Activated CD4-positive, alpha-beta T cell treated with anti-CD3 and anti-CD28 coated beads, Interleukin-2, amount 10 ng/mL, durations not matched to agents 24 days and 14 days (primary cell): ENCODE results near the gene RBMS3. TPM values are rescaled to one million over a fixed set of nuclear protein-coding genes. Genes with fewer than 3 reads are reported as not detected.

Experiments used
- DNase-seq: peaks from one replicate; pipeline ENCODE4 v3.0.0; 2022
- H3K27ac Mint-ChIP-seq: one replicate; pipeline ENCODE4 v1.8.0; 2022; ENCODE audit warnings: mild to moderate bottlenecking, mixed read lengths
- H3K27me3 Mint-ChIP-seq: one replicate; pipeline ENCODE4 v1.8.0; 2022; ENCODE audit warnings: mixed read lengths
- H3K36me3 Mint-ChIP-seq: one replicate; pipeline ENCODE4 v1.8.0; 2022; ENCODE audit warnings: low read depth, mild to moderate bottlenecking, mixed read lengths
- H3K4me1 Mint-ChIP-seq: one replicate; pipeline ENCODE4 v1.8.0; 2021; ENCODE audit warnings: mixed read lengths
- H3K4me3 Mint-ChIP-seq: one replicate; pipeline ENCODE4 v1.8.0; 2022; ENCODE audit warnings: mild to moderate bottlenecking, moderate library complexity, mixed read lengths
- H3K9me3 Mint-ChIP-seq: one replicate; pipeline ENCODE4 v1.8.0; 2021; ENCODE audit warnings: mixed read lengths
- intact Hi-C: fragments of 100-400 bp; cut with micrococcal nuclease; formaldehyde crosslinking; loops from one replicate; pipeline ENCODE4 v1.15.1; 2023
- total RNA-seq: library from RNA; stranded (reverse); gene quantifications from 2 replicates; pipeline ENCODE4 v1.2.3, GENCODE V29; 2022

RBMS3 gene
- total RNA-seq, 1 donor from 2014 or later, result 4.3 TPM

- Mint-ChIP-seq H3K27me3 (peaks cover 2% of the 10 kb centered on the region), H3K9me3 (no peaks in the 10 kb centered on the region), H3K27ac (no peak overlapping the region), H3K4me3 (no peak overlapping the region), H3K4me1 (no peaks in the 10 kb centered on the region), H3K36me3 (no peaks in the 10 kb centered on the region)
- no peak for DNase-seq
- intact Hi-C loops, result loop anchor here (5.0 kb wide), 1 partner anchor 842 kb away; no protein-coding TSS in a partner anchor
These were observed 478.7 kb downstream of the RBMS3 start for GRCh38 chr3:29759411-29760225.

- Mint-ChIP-seq H3K36me3 (no peaks in the 10 kb centered on the region), H3K4me1 (no peaks in the 10 kb centered on the region), H3K4me3 (no peak overlapping the region), H3K27me3 (peaks cover 2% of the 10 kb centered on the region), H3K9me3 (no peaks in the 10 kb centered on the region), H3K27ac (no peak overlapping the region)
- no peak for DNase-seq
- intact Hi-C loops, result loop anchor here (5.0 kb wide), 1 partner anchor 843 kb away; no protein-coding TSS in a partner anchor
These were observed 479.4 kb downstream of the RBMS3 start for GRCh38 chr3:29760226-29760685.

- Mint-ChIP-seq H3K4me3 (no peak overlapping the region), H3K27ac (no peak overlapping the region), H3K4me1 (no peaks in the 10 kb centered on the region), H3K9me3 (no peaks in the 10 kb centered on the region), H3K27me3 (peaks cover 4% of the 10 kb centered on the region), H3K36me3 (no peaks in the 10 kb centered on the region)
- intact Hi-C loops, result loop anchor here (5.0 kb wide), 1 partner anchor 844 kb away; no protein-coding TSS in a partner anchor
- DNase-seq, result no peak
These were observed 480.6 kb downstream of the RBMS3 start for GRCh38 chr3:29761517-29761916.

GRCh38 chr3:29763115-29763514 is 482.2 kb downstream of the RBMS3 start:
- no peak for DNase-seq
- Mint-ChIP-seq H3K4me3 (no peak overlapping the region), H3K9me3 (no peaks in the 10 kb centered on the region), H3K4me1 (no peaks in the 10 kb centered on the region), H3K36me3 (no peaks in the 10 kb centered on the region), H3K27ac (no peak overlapping the region), H3K27me3 (peaks cover 6% of the 10 kb centered on the region)
- intact Hi-C loops, result loop anchor here (5.0 kb wide), 1 partner anchor 846 kb away; no protein-coding TSS in a partner anchor

GRCh38 chr3:29764041-29764440 is 483.2 kb downstream of the RBMS3 start:
- H3K36me3 Mint-ChIP-seq, result no peaks in the 10 kb centered on the region
- H3K27ac Mint-ChIP-seq, result no peak overlapping the region
- no peak overlapping the region for H3K4me3 Mint-ChIP-seq
- intact Hi-C loops, result loop anchor here (5.0 kb wide), 1 partner anchor 847 kb away; no protein-coding TSS in a partner anchor
- no peaks in the 10 kb centered on the region for H3K4me1 Mint-ChIP-seq
- DNase-seq, result no peak
- H3K9me3 Mint-ChIP-seq, result no peaks in the 10 kb centered on the region
- peaks cover 6% of the 10 kb centered on the region for H3K27me3 Mint-ChIP-seq

GRCh38 chr3:29764603-29765254 is 483.9 kb downstream of the RBMS3 start:
- Mint-ChIP-seq H3K9me3 (no peaks in the 10 kb centered on the region), H3K27me3 (peaks cover 6% of the 10 kb centered on the region), H3K4me3 (no peak overlapping the region), H3K36me3 (no peaks in the 10 kb centered on the region), H3K4me1 (no peaks in the 10 kb centered on the region), H3K27ac (no peak overlapping the region)
- intact Hi-C loops, result loop anchor here (5.0 kb wide), 1 partner anchor 847 kb away; no protein-coding TSS in a partner anchor
- DNase-seq, result no peak

- Mint-ChIP-seq H3K36me3 (no peaks in the 10 kb centered on the region), H3K4me1 (no peaks in the 10 kb centered on the region), H3K27me3 (peaks cover under 1% of the 10 kb centered on the region), H3K9me3 (no peaks in the 10 kb centered on the region), H3K27ac (no peak overlapping the region), H3K4me3 (no peak overlapping the region)
- intact Hi-C loops, result no loop called here
- DNase-seq, result no peak
These were observed 490.7 kb downstream of the RBMS3 start for GRCh38 chr3:29771602-29772001.

GRCh38 chr3:29772436-29772835 is 491.6 kb downstream of the RBMS3 start:
- no peaks in the 10 kb centered on the region for H3K27me3 Mint-ChIP-seq
- H3K36me3 Mint-ChIP-seq, result no peaks in the 10 kb centered on the region
- H3K4me1 Mint-ChIP-seq, result no peaks in the 10 kb centered on the region
- H3K27ac Mint-ChIP-seq, result no peak overlapping the region
- H3K9me3 Mint-ChIP-seq, result no peaks in the 10 kb centered on the region
- DNase-seq, result no peak
- no peak overlapping the region for H3K4me3 Mint-ChIP-seq
- intact Hi-C loops, result no loop called here

GRCh38 chr3:29773481-29773880 is 492.6 kb downstream of the RBMS3 start:
- no peak for DNase-seq
- Mint-ChIP-seq H3K27ac (no peak overlapping the region), H3K4me1 (no peaks in the 10 kb centered on the region), H3K9me3 (no peaks in the 10 kb centered on the region), H3K4me3 (no peak overlapping the region), H3K27me3 (no peaks in the 10 kb centered on the region), H3K36me3 (no peaks in the 10 kb centered on the region)
- intact Hi-C loops, result no loop called here

GRCh38 chr3:29775340-29775739 is 494.5 kb downstream of the RBMS3 start:
- Mint-ChIP-seq H3K4me3 (no peak overlapping the region), H3K27ac (no peak overlapping the region), H3K27me3 (no peaks in the 10 kb centered on the region), H3K36me3 (no peaks in the 10 kb centered on the region), H3K9me3 (no peaks in the 10 kb centered on the region), H3K4me1 (no peaks in the 10 kb centered on the region)
- DNase-seq, result no peak
- intact Hi-C loops, result no loop called here

GRCh38 chr3:29777869-29778268 is 497.0 kb downstream of the RBMS3 start:
- no peak for DNase-seq
- Mint-ChIP-seq H3K4me3 (no peak overlapping the region), H3K27me3 (no peaks in the 10 kb centered on the region), H3K4me1 (no peaks in the 10 kb centered on the region), H3K36me3 (no peaks in the 10 kb centered on the region), H3K27ac (no peak overlapping the region), H3K9me3 (peaks cover 5% of the 10 kb centered on the region)
- intact Hi-C loops, result no loop called here

GRCh38 chr3:29789686-29790085 is 508.8 kb downstream of the RBMS3 start:
- Mint-ChIP-seq H3K4me3 (no peak overlapping the region), H3K4me1 (no peaks in the 10 kb centered on the region)

GRCh38 chr3:29796808-29797207 is 515.9 kb downstream of the RBMS3 start:
- Mint-ChIP-seq H3K27ac (no peak overlapping the region), H3K27me3 (no peaks in the 10 kb centered on the region), H3K4me3 (no peak overlapping the region), H3K36me3 (no peaks in the 10 kb centered on the region), H3K4me1 (no peaks in the 10 kb centered on the region), H3K9me3 (no peaks in the 10 kb centered on the region)
- DNase-seq, result no peak
- intact Hi-C loops, result no loop called here

More at GRCh38 chr3:29789686-29790085, 508.8 kb downstream of the RBMS3 start:
- intact Hi-C loops, result no loop called here
- Mint-ChIP-seq H3K36me3 (no peaks in the 10 kb centered on the region), H3K27me3 (no peaks in the 10 kb centered on the region), H3K27ac (no peak overlapping the region), H3K9me3 (no peaks in the 10 kb centered on the region)
- DNase-seq, result no peak

GRCh38 chr3:29802057-29802456 is 521.2 kb downstream of the RBMS3 start:
- H3K4me3 Mint-ChIP-seq, result no peak overlapping the region
- H3K4me1 Mint-ChIP-seq, result no peaks in the 10 kb centered on the region
- no peak for DNase-seq
- no peak overlapping the region for H3K27ac Mint-ChIP-seq
- H3K9me3 Mint-ChIP-seq, result no peaks in the 10 kb centered on the region
- H3K36me3 Mint-ChIP-seq, result no peaks in the 10 kb centered on the region
- intact Hi-C loops, result no loop called here
- no peaks in the 10 kb centered on the region for H3K27me3 Mint-ChIP-seq
